SHP77 treated with DMSO at 0.1 percent for 48 hours (cell line): ENCODE results near the gene MBNL1.

Source experiments
- DNase-seq: peaks from one replicate; lab custom pipeline; 2025; lab: John Stamatoyannopoulos, UW

The MBNL1 gene

DNA sequence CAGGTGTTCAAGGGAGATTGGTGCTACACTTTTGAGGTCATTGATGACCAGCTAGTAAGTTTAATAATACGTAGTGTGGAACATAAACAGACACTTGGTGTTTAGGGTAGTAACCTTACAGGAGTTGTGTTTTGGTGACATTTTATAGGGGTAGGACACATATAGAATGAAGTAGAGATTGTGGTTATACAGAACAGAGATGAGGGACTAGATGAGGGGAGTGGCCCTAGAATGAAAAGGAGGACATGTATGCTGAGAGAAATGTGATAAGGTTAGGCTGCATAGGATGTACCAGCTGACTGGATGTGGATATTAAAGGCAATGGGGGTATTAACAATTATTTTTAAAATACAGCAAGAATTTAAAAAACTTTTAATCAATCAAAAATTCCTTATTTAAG is 8.0 kb downstream of the MBNL1 start:
- no peak for DNase-seq

DNA sequence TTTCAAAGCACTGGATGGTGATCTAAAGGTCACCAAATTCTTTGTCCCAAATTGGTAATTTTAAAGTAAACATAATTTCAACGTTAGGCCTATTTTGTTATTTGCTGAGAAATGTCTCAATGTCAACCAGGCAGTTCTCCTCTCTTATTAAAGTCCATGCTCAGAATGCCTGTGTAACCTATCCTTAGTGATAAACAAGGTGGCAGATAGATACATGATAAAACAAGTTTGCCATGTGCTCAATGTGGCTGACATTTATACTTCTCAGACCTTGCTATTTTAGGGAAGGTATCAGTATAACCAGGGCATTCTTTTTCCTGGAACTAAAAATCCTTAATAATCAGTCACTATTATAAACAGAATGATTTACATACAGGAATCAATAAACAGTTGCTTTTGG is 8.5 kb downstream of the MBNL1 start:
- no peak for DNase-seq

DNA sequence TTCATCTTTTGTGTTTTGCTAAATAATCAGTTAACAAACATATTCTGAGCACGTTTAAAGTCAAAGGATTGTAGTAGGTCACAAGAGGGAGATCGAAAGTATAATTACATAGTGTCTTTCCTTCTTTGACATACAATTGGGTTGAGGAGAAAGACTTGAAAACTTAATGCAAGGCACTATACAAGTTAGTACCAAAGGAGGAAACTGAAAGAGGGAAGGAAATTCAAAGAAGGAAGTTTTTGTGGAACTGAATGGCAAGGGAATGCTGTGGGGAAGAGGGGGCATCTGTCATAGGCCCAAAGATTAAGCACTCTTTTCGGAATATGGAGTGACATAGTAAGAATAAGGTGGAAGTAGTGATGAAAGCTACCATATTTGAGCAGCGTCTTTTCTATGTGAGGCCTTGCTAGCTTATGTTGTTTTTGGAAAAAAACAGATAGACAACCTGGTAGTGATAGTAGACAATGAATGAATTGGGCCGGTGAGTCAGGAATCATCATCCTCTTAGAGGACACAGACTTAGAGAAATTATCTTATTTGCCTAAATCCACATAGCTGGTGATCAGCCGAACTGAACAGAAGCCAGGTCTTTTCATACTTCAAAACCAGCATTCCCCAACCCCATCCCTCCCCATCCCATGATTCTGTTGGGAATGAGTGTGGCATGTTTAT is 10.2 kb downstream of the MBNL1 start:
- no peak for DNase-seq

DNA sequence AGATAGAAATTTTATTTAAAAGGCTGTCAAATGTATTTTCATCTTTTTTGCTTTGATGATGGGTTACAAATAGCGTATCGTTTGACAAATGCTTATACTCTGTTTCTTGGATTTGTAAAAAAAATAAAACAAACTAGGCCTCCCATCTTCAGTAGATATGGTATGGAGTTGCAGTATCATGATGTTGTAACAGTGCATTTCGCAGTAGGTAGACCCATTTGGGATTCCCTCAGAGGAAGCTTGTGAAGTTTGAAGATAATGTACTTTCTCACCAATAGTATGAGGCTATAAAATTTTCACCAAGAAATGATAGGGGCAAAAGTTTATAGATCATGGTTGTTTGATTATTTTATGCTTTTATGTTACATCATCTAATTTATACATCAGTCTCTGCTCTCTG is 10.8 kb downstream of the MBNL1 start:
- no peak for DNase-seq

DNA sequence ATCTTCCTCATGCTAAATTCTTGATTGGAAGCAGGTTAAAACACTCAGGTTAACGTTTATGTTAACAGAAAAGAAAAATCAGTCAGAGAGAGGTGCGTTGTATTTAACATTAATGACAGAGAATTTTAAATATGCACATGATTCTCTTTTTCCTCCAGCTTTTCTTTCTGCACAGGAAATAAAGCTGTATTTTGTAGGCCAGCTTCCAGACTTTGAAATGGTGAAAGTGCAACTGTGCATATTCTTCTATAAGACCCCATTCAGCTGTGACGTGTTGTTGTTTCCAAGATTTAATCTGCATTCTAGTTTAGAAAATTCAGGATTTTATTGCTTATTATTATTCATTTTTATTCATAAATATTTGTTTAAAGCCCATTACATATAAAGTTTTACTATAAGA is 11.8 kb downstream of the MBNL1 start:
- no peak for DNase-seq

DNA sequence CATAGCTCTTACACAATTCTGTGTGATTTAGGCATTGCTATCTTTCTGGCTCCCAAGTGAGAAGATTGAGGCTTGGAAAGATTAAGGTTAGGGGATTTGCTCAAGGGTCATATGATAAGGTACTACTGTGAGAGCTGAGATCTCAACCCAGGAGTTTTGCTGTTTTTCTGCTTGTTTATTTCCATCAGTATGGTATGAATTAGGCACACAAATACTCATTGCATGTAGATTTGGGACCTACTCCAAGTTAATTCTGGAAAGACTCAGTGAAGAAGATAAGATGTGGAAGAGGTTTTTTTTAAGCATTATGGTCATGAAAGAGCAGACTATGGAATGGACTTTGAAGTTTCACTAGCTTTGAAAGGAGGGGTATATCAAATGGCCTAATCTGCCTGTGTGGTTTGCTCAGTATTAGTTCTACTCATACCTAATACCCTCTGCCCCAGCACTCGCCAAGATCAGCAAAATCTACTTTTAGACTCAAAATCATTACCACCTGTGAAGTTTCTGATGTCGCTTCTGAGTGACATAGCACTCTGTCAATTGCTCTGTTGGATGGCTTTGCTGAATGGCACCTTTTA is 12.5 kb downstream of the MBNL1 start:
- no peak for DNase-seq

DNA sequence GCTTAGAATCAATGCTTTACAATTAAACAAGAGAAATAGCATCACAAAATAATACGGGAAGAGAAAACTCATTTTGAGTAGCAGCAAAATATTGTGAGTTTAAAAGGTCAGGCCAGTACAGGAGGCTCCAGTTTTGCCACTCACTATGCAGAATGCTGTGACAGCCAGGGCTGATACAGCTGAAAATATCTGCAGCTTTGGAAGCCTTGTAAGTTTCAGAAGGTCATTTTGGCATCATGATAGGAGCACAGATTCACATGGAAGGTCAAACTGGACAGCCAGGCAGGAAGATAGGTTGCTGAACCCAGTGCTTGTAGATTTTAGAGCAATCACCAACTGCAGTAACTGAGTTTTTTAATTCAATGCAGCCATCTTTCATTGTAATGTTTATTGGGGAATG is 14.1 kb downstream of the MBNL1 start:
- DNase-seq, result no peak

DNA sequence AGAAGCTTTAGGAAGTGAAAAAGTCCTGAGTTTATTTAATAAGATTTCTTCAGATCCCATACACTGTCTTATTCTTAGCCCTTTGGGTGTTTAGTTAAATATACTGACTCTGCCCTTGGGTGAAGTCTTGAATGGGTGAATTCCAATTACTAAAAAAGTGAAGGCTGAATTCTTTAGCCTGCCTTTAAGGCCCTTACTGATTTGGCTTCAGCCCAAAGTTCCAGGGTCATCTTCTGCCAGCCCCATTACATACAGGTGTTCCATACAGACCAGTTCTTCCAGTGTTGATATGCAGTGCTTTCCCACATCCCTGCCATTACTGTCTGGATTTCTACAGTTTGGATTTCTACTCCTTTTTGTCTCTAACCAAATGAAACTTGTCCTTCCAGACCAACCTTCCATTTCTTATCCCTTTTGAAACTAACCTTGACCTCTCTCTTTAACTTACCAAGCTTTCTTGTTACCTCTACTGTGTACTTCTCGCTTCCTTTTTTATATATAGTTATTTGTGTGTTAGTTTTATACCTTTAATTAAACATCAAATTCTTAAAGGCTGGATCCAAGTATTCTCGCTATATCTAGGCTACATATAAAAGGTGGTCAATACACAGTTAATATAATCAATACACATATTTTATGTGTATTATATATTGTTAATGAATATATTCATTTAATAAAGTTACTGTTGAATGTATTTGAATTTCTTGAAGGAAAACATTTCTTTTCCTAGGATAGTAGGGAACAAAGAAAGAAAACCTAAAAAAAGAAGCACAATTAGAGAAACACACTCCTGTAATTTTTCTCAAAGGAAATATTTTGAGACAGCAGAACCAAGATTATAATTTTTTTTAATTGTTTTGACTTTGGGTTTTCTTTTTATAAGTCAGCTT is 15.0 kb downstream of the MBNL1 start:
- no peak for DNase-seq

DNA sequence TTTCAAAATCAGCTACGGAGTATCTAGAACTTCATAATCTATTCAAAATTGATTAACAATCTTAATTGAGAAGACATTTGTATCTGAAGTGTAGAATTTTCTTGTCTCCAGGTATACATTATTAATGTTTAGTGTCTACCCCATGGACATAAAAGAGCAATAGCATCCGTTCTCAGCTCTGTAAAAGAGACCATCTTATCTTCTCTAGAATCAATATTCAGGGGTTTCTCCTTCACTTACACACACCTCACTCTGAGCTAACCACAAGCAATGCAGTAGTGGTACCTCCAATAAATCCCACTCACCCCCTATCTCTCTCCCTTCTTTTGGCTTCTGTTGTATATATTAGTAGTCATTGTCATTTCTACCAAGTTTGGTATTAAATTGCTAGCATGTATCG is 16.2 kb downstream of the MBNL1 start:
- DNase-seq, result no peak

DNA sequence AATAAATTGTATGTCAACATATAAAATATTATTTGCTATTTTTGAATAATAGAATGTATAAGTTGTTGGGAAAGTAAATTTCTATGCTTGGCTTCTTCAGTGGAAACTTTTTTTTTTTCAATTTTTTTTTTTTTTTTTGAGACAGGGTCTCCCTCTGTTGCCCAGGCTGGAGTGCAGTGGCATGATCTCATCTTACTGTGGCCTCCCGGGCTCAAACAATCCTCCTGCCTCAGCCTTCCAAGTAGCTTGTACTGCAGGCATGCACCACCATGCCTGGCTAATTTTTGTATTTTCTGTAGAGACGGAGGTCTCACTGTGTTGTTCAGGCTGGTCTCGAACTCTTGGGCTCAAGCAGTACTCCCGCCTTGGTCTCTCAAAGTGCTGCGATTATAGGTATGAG is 16.8 kb downstream of the MBNL1 start:
- DNase-seq, result no peak

DNA sequence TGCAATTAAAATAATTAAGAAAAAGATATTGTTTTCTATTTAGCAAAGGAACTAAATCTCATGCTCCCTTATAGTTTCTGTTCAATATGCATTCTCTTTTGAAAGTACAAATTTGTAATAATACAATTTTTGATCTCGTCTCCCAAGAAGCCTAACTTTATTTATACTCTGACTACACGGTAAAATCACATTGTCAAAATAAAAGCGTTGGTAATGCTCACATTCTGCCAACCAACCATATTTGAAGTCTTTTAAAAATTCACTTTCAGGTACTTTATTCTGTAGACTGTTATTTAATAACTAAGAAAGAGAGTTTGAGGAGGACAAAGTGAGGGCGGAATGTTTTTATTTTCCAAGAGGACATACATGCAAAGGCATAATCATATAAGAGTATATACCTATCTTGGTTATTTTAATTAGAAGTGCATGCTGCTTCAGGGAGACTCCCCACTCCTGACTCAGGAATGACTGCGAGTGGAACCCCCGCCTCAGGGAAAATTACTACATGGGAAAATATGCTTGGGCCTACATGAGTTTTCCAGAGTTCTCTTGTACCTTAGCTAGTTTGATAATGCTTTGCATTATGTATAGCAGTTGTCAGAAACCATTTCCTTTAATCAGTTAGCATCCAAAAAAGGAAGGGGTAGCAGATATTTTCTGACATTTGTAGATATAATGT is 19.3 kb downstream of the MBNL1 start:
- no peak for DNase-seq

DNA sequence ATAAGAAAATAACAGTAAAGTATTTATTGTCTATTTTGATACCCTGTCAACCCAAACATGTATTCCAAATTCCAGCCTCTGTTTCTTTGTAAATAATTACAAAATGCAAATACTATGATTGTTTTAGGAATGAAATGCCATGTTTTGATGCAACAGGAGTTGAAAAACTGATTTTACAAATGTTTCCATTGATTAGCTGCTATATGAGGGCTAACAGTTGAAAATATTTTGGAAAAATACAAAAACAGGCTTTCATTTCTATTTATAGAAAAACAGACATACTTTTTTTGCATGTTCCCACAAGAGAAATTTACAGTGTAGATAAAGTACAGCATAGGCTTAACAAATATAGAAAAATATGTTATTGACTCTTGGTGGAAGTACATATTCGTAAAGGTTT is 20.0 kb downstream of the MBNL1 start:
- DNase-seq, result no peak

DNA sequence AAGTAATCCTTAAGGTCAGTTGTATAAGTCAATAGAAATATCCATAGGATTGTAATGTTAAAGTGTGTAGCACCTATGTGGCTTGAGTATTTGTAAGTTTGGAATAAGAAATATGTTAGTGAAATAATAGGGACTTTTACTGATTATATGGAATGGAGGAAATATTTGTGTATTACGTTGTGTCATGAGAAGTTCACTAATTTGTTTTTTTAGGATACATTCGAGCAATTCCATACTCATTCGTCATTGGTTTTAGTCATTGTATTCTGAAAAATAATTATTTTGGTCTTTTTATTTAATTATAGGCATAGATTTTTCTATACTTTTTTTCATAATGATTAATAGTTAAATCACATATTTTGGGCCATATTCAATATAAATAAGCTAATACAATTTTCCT is 21.0 kb downstream of the MBNL1 start:
- no peak for DNase-seq

DNA sequence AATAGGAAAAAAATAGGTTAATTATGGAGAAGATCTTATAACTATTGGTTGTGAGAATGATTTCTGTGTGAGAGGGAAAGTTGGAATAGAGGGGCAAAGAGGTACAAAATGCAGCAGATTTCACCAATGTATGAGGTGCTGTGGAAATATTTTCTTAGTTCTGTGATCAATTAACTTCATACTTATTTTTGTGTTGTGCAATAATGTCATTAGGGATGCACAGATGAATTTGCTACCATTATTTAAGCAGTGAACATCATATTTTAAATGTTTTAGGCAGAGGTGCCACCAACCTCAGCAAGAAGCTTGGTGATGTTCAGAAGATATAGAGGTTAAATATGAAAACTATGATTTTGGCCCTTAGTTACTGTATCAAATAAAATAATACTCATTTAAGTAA is 21.6 kb downstream of the MBNL1 start:
- no peak for DNase-seq

DNA sequence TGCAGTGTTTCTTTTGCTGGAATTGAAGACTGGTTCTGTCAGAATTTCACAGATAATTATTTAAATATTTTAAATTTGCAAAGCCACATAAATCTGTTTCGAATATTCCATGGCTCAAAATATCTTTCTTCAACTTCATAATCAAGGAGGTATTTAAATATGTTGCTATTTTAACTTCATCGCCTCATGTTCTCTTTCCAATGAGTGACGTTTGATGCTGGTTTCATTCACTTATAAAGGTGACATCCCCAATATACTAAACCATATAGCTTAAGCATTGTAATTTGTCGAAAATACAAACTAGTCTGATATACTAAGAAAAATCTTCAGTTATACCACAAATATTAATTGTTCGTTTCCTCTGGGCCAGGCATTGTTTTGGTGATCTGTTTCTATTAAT is 22.5 kb downstream of the MBNL1 start:
- DNase-seq, result no peak

DNA sequence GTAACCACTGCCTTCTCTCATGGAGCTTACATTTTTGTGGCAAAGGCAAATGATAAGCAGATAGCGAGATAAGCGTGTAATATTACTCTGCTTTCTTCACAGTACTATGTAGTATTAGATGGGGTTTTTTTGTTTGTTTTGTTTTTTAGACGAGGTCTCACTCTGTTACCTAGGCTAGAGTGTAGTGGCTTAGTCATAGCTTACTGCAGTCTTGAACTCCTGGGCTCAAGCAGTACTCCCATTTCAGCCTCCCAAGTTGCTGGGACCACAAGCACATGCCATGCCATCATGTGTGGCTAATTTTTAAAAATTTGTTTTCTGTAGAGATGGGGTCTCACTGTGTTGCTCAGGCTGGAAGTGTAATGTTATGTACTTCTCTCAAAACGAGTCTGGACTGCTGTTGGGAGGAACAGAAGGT is 22.9 kb downstream of the MBNL1 start:
- DNase-seq, result no peak

DNA sequence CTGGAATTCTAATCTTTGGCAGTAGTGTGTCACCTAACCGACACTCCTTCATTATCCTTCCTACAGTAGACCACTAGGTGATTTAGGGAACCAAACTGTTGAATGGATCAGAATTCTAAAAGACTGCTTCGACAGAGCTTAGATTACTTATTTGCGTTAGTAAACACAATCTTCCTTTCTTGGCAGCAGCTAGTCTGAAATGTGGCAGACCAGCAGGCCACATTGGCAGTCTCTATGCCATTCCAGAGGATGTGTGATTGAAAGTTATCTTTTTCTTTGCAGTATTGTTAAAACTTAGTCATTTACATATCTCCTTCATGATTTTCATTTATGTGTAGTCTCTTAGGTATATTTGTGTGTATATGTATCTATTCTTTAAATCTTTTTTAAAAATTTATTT is 23.6 kb downstream of the MBNL1 start:
- DNase-seq, result no peak

DNA sequence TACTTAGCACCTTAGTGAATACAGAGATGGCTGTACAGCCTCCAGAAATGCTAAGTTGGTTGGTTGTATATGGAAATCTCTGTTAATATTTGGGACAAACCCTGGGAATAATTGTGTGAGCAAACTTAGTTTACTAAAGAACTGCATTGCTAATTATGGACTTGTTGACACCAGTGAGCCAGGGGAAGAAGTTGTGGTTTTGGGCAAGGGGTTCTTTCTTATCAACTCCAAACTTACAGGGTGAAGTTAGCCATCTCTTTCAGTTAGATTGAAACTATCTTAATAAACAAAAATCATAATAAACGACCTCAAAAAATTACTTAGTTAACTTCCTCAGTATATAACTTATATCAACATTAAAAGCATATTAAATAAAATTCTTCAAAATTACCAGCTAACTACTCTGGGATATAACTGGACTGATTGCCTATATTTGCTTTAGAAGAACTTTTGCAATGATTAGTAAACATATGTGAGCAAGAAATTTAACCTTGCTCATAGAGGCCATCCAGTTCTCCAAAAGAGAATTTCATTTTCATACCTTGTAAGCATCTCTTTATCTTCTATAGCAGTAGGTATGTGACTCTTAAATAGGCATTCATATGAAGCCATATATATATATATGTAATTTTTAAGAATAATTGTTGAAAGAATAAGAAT is 24.7 kb downstream of the MBNL1 start:
- DNase-seq, result no peak

DNA sequence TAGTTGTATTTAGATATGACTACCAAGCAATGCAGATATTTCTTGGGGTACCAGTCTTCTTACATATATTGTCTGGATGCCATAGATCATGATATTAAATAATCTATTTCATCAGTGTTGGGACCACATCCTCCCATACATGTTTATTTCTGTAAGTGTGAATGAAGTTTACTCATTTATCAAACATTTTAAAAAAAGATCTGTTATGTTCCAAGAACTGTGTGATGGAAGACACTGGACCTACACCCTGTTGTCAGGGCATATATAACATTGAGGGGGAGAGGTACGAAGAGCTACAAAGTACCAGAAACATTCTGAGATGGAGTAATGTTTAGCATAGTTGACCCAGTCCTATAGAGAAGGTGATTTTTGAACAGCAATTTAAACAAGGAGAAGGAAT is 26.6 kb downstream of the MBNL1 start:
- DNase-seq, result no peak

DNA sequence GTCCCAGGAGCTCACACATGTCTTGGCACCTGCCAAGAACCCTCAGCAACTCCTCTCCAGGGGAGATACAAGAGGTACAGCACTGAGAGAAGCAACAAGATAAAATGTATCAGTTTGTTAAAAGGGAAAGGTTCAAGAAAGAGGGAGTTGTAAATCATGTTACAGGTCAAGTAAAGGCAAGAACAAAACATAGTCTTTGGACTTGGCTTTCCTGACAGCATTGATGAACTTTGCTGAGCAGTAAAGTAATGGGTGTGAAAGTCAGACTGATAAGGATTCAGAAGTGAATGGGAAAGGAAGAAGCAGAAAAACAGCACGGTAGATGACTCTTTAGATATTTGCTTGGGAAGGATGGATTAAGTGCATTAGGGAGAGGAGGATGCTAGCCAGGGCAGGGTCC is 27.1 kb downstream of the MBNL1 start:
- no peak for DNase-seq

DNA sequence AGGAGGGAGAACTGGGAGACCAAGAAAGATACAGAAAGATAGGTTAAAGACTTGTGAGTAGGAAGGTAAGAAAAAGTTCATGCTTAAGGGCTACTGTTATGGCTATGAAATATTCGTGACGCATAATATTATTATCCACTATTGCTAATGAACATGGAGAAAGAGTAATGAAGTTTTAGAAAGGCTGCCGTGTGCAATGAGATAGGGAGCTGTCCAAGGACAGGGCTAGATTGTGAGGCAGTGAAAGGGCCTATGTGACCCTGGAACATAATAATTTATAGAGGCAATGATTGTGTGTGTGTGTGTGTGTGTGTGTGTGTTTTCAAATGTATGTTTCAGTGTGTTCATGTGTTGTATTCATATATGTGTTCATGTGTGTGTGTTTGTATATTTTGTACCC is 27.7 kb downstream of the MBNL1 start:
- no peak for DNase-seq

DNA sequence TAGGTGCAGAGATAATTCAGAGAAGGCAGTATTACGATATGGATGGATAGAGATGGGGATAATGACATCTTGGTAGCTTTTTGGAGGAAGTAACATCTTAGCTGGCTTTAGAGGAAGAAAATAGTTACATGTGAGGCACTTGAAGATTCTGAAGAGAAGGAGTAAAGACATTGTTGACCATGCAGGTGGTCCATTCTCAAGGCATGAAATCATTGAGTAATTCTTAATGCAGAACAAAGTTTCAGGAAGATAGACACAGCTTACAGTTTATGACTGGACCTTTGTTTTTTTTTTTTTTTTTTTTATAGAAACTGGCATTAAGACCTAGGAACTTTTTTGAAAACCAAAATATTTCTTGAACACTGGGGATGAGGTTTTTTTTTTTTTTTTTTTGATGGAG is 28.2 kb downstream of the MBNL1 start:
- DNase-seq, result no peak
